Stomach smooth muscle (tissue), 2 donors: Measurements from ENCODE around the gene EGFL7.
A peak's percentile ranks its signal among the peaks of the same experiment; 100 is the strongest.

Source experiments
- H3K27ac ChIP-seq: one replicate; pipeline ENCODE4 v1.7.0; 2013; ENCODE audit warnings: mild to moderate bottlenecking, low read length, inconsistent platforms
- H3K27me3 ChIP-seq, 2 donors: one replicate each; pipeline ENCODE4 v1.7.0; 2013; ENCODE audit warnings: low read length in 2 of 2; ENCODE audit not compliant: insufficient read depth in 2 of 2, control insufficient read depth in 1 of 2
- H3K36me3 ChIP-seq, 2 donors: one replicate each; pipeline ENCODE4 v1.7.0; 2013; ENCODE audit warnings: low read length in 2 of 2; ENCODE audit not compliant: control insufficient read depth in 2 of 2, insufficient read depth in 2 of 2
- H3K4me1 ChIP-seq: one replicate; pipeline ENCODE4 v1.7.0; 2013; ENCODE audit warnings: low read length; ENCODE audit not compliant: control insufficient read depth, insufficient read depth
- H3K4me3 ChIP-seq, 2 donors: one replicate each; pipeline ENCODE4 v1.7.0; 2013; ENCODE audit warnings: low read length in 2 of 2
- H3K9ac ChIP-seq, 2 donors: one replicate each; pipeline ENCODE4 v1.7.0; 2013; ENCODE audit warnings: low read length in 2 of 2, mild to moderate bottlenecking in 1 of 2
- H3K9me3 ChIP-seq, 2 donors: one replicate each; pipeline ENCODE4 v1.7.0; 2013; ENCODE audit warnings: low read length in 2 of 2; ENCODE audit not compliant: control insufficient read depth in 2 of 2
- donor health status: healthy.
- donor health status: Pancreatic carcinoma.

EGFL7 gene

GRCh38 chr9:136662656-136663581 is at the start of gene EGFL7:
EGFL7 (plus strand) TSS chr9:136662916; CDS start chr9:136668283, 5,367 bp downstream.
- Histone ChIP-seq H3K4me3 (peak within 1 kb of the TSS in 1 of 2 donors; percentile 58), H3K9me3 (no peaks in the 10 kb centered on the region), H3K9ac (peak within 1 kb of the TSS in 1 of 2 donors; percentile 13), H3K4me1 (peaks cover 6% of the 10 kb centered on the region), H3K36me3 (no peaks in the 10 kb centered on the region), H3K27ac (peak within 1 kb of the TSS; percentile 41), H3K27me3 (peaks cover 20 to 29% of the 10 kb centered on the region in 2 donors)

- Histone ChIP-seq H3K4me1 (peaks cover 5% of the 10 kb centered on the region), H3K9me3 (no peaks in the 10 kb centered on the region), H3K27ac (no peak overlapping the region)
Observed at GRCh38 chr9:136613824-136614371, 48.8 kb upstream of the EGFL7 start.

GRCh38 chr9:136614372-136614922 is 48.3 kb upstream of the EGFL7 start:
- H3K9ac ChIP-seq = no peak overlapping the region
- no peaks in the 10 kb centered on the region for H3K36me3 ChIP-seq
- no peak overlapping the region for H3K4me3 ChIP-seq
- H3K9me3 ChIP-seq = no peaks in the 10 kb centered on the region
- no peaks in the 10 kb centered on the region for H3K27me3 ChIP-seq
- peaks cover 5% of the 10 kb centered on the region for H3K4me1 ChIP-seq
- no peak overlapping the region for H3K27ac ChIP-seq

More at GRCh38 chr9:136613824-136614371, 48.8 kb upstream of the EGFL7 start:
- Histone ChIP-seq H3K36me3 (no peaks in the 10 kb centered on the region), H3K4me3 (no peak overlapping the region), H3K9ac (no peak overlapping the region), H3K27me3 (no peaks in the 10 kb centered on the region)

- no peaks in the 10 kb centered on the region for H3K27me3 ChIP-seq
Observed at GRCh38 chr9:136614967-136615623, 47.6 kb upstream of the EGFL7 start.

GRCh38 chr9:136615631-136616306 is 46.9 kb upstream of the EGFL7 start:
- Histone ChIP-seq H3K27ac (no peak overlapping the region), H3K9me3 (no peaks in the 10 kb centered on the region), H3K4me3 (no peak overlapping the region), H3K36me3 (no peaks in the 10 kb centered on the region), H3K4me1 (peaks cover 5% of the 10 kb centered on the region), H3K9ac (no peak overlapping the region), H3K27me3 (no peaks in the 10 kb centered on the region)

More at GRCh38 chr9:136614967-136615623, 47.6 kb upstream of the EGFL7 start:
- Histone ChIP-seq H3K4me1 (peaks cover 5% of the 10 kb centered on the region), H3K9ac (no peak overlapping the region), H3K36me3 (no peaks in the 10 kb centered on the region), H3K4me3 (no peak overlapping the region), H3K27ac (no peak overlapping the region), H3K9me3 (no peaks in the 10 kb centered on the region)

- H3K27ac ChIP-seq = no peak overlapping the region
- no peak overlapping the region for H3K9ac ChIP-seq
- H3K36me3 ChIP-seq = no peaks in the 10 kb centered on the region
- H3K27me3 ChIP-seq = no peaks in the 10 kb centered on the region
- H3K9me3 ChIP-seq = no peaks in the 10 kb centered on the region
- peaks cover 5% of the 10 kb centered on the region for H3K4me1 ChIP-seq
- no peak overlapping the region for H3K4me3 ChIP-seq
Observed at GRCh38 chr9:136616307-136616635, 46.4 kb upstream of the EGFL7 start.

- Histone ChIP-seq H3K4me3 (no peak overlapping the region), H3K27me3 (no peaks in the 10 kb centered on the region), H3K9me3 (no peaks in the 10 kb centered on the region), H3K4me1 (peaks cover 5% of the 10 kb centered on the region), H3K27ac (no peak overlapping the region), H3K9ac (no peak overlapping the region), H3K36me3 (no peaks in the 10 kb centered on the region)
Observed at GRCh38 chr9:136616948-136617695, 45.6 kb upstream of the EGFL7 start.

- Histone ChIP-seq H3K9ac (no peak overlapping the region), H3K4me3 (no peak overlapping the region), H3K27me3 (no peaks in the 10 kb centered on the region), H3K9me3 (no peaks in the 10 kb centered on the region), H3K27ac (no peak overlapping the region), H3K36me3 (no peaks in the 10 kb centered on the region), H3K4me1 (peaks cover 5% of the 10 kb centered on the region)
Observed at GRCh38 chr9:136617746-136618579, 44.8 kb upstream of the EGFL7 start.
